HG03135 (cell line): Measurements from ENCODE around the gene NANS.
"Not testable (repeated sequence)": the region's sequence is repeated elsewhere in the genome, so short reads cannot be mapped to it uniquely, and the experiment has no call there.

ENCODE experiments used
- ATAC-seq: cut with Tn5 transposase; IDR thresholded peaks from one replicate; pipeline ENCODE4 v1.9.1; 2021; ENCODE audit warnings: mild to moderate bottlenecking, moderate library complexity; ENCODE audit not compliant: unreplicated experiment

Gene NANS

DNA sequence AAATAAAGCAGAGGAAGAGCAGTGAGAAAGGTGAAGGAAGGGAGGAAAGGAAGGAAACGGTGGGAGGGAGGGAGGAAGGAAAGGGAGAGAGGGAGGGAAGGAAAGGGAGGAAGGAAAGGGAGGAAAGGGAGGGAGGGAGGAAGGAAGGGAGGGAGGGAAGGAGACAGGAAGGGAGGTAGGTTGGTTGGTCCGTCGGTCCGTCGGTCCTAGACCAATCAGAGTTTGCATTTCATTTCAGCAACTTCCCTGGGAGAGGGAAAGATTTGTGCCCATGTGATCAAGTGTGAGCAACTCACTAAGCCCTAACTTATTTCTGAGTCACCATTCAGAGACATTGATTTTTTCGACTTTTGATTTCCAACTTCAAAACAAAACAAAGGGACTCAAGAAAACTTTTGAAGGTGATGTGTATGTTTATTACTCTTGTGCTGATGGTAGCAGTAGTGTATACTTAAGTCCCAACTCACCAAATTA, 18.8 kb downstream of the NANS start:
- ATAC-seq: no peak

- not testable (repeated sequence) for ATAC-seq
Measured at GRCh38 chr9:98076514-98076890, 20.0 kb downstream of the NANS start.

GRCh38 chr9:98078895-98079294, 22.4 kb downstream of the NANS start:
- no peak for ATAC-seq

- ATAC-seq: no peak
Measured at GRCh38 chr9:98080326-98080725, 23.8 kb downstream of the NANS start.

GRCh38 chr9:98080780-98081179, 24.2 kb downstream of the NANS start:
- no peak for ATAC-seq

- no peak for ATAC-seq
Measured at GRCh38 chr9:98081477-98082219, 25.1 kb downstream of the NANS start.

DNA sequence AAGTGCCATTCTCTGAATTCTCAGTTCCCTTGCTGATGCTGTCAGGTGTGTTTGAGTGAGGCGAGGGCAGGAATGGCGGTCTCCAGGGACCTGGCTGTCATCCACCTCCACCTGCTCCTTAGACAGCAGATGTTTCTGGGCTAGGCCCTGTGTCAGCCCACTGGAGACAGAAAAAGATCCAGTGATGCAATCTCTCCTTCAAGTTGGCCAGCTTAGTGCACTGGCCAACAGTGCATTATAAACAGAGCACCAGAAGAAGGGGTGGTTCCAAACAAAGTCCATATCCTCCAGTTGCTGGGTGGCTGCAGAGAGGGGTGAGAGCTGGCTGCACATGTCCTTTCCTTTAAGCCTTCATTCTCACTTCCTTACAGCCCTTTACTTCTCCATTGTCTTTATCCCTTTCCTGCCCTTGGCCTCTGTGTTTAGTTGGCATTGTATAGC, 26.5 kb downstream of the NANS start:
- no peak for ATAC-seq

- ATAC-seq: no peak
Measured at GRCh38 chr9:98083566-98084183, 27.1 kb downstream of the NANS start.

- no peak for ATAC-seq
Measured at GRCh38 chr9:98084396-98084795, 27.9 kb downstream of the NANS start.

- ATAC-seq: no peak
Measured at GRCh38 chr9:98085058-98085457, 28.5 kb downstream of the NANS start.

DNA sequence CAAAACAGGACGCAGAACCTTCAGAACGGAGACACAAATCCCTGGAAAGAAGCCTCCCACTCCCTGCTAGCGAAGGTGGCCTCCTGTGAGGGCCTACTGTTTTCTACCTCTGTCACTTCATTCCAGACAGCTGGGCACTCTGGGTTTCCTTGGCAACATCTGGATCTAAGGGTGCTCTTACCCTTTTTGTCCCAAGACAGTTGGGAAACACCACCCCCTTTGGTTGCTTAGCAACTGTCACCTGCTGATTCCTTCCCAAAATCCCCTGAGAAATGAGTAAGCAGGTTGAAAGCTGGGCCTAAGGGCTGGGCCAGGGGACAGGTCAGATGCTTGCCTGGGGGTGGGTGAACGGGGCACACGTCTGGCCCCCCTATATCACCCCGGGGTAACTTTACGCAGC, 29.4 kb downstream of the NANS start:
- no peak for ATAC-seq

DNA sequence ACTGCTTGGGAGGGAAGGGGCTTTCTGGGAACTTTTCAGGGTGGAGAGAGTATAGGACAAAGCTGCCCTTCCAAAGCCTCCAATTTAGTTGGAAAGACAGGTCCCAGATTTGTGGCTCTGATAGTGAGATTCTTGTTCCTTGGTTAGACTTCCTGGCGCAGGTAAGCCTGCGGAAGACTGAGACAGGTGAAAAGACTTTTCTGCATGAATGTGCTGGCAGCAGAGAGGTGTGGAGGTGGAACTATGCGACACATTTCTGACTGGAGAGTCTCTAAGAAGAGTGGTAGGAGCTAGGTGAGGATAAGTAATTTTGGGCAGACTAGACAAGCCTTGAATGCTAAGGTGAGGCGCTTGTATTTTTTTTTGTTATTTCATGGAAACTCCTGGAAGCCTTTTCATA, 29.9 kb downstream of the NANS start:
- no peak for ATAC-seq

GRCh38 chr9:98087420-98088354, 31.2 kb downstream of the NANS start:
- ATAC-seq: no peak

DNA sequence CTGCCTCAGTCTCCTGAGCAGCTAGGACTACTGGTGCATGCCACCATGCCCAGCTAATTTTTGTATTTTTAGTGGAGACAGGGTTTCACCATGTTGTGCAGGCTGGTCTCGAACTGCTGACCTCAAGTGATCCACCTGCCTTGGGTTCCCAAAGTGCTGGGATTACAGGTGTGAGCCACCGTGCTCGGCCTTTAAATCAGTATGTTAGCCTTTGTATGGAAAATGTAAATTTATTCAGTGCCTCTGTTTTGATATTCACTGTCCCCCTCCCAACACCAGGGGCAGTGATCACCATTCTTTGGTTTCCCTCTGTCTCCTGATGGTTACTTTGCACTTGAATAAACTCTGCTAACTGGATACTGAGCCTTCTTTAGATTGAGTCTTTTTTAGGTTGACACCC, 34.1 kb downstream of the NANS start:
- not testable (repeated sequence) for ATAC-seq

DNA sequence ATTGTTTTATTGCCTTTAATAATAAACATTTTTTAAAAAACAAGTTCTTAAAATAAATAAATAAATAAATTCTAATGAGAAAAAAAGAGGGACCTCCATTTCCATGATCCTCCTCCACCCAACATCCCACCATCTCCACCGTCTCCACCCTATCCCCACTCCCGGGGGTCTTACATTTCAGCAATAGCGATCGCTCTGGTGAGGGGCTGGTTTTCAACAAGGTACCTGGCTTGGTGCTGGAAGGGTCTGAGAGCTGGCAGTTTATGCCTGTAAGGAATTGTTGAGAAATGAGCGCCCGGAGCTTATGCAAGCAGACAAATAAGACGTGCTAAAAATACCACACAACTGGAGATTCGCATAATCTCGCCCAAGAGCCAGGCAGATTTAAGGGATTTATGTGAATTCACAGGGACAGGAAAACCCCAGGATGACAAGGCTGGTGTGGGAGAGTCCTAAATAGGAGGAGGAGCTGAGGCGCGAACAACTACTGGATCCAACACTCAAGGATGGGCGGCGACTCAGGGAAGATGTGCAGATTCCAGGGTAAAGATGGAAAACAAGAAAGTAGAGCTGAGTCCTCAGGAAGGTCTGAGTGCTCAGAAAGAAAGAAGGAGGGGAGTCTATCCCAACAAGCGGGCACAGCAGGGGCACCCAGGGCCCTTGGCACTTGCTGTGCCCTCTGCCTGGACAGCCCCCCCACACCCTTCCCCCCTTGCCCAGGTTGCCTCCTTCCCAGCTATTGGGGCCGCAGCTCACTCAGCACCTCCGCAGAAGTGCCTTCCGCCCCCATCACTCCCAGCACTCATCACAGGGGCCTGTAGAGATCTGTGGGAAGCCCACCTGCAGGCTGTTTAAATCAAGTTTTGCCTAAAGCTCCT, 35.4 kb downstream of the NANS start:
- ATAC-seq: no peak

DNA sequence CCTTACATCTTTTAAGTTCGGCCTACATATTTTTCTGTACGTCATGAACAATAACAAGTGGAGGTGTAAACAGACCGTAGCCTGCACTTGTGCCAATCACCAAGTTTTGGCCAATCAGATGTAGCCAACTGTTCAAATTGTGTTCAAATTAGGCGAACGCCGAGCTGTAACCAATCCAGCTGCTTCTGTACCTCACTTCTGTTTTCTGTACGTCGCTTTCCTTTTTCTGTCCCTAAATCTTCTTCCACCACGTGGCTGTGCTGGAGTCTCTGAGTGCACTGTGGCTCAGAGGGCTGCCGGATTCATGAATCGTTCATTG, 36.0 kb downstream of the NANS start:
- ATAC-seq: no peak

- no peak for ATAC-seq
Measured at GRCh38 chr9:98094316-98094715, 37.8 kb downstream of the NANS start.

DNA sequence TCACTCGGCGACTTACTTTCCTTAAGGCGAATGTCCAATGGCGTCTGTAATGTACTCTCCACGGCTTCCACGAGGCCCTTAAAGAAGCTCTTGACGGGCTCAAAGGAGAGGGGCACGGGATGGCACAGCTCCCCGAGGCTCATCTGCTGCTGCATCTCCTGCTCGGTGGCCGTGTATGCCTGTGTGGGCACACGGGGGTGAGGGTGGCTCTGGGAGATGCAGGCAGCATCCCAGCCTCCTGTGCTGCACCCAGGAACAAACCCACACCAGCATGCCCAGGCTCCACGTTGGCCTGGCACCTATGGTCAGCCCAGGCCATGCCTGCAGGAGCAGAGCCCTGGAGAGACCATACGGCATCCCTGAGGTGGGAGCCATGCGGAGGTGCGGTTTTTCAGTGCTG, 38.3 kb downstream of the NANS start:
- no peak for ATAC-seq

GRCh38 chr9:98095401-98095800, 38.9 kb downstream of the NANS start:
- ATAC-seq: no peak

DNA sequence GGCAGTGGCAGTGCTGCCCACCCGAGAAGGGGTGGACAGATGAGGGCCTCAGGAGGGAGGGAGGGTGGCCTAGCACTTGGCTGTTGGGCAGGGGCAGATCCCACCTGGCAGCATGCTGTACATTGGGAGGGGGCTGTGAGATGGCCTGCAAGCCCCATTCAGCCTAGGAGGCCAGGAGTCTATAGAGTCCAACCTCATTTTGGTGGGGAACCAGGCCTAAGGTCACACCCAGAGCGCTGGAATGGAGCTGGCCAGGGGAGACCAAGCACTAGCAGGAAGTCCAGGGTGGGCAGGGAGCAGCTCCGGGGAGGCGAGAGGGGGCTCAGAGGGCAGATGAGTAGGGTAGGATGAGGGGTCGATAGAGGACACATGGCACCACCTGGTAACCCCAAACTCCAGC, 39.6 kb downstream of the NANS start:
- ATAC-seq: no peak

DNA sequence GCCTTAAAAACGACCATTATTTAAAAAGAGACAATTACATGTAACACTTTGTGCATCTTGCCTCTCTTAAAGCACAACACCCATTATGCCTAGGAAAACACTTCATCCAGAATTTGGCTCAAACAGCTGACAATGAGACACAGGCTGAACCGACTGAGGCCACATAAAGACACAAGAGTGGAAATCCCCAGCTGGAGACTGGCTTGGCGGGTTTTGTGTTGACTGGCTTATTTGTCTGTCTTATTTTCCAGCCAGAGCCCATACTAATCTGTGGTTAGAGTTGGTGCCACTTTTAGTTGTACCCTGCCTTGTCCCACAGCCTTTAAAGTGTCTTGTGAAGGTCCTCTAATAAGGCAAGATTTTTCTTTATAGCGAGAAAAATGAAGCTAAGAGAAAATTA, 41.3 kb downstream of the NANS start:
- ATAC-seq: no peak
